Endodermal cell (in vitro differentiated cells): ENCODE data around the gene TRIM16. TPM values are rescaled to one million over a fixed set of nuclear protein-coding genes. Genes with fewer than 3 reads are reported as not detected.

ENCODE experiments used
- DNase-seq: peaks from one replicate; pipeline ENCODE4 v3.0.0-alpha.2; 2017
- H3K27ac ChIP-seq: 2 replicates; pipeline ENCODE4 v1.5.1; 2013; ENCODE audit warnings: mild to moderate bottlenecking, low read depth, low read length, moderate library complexity
- H3K27me3 ChIP-seq: 2 replicates; pipeline ENCODE4 v1.6.1; 2013; ENCODE audit warnings: mild to moderate bottlenecking, low read length, moderate library complexity; ENCODE audit not compliant: insufficient read depth, control insufficient read depth, poor library complexity, severe bottlenecking
- H3K36me3 ChIP-seq: 2 replicates; pipeline ENCODE4 v1.7.0; 2013; ENCODE audit warnings: mild to moderate bottlenecking, low read length, moderate library complexity; ENCODE audit not compliant: control insufficient read depth, insufficient read depth
- H3K4me1 ChIP-seq: one replicate; pipeline ENCODE4 v1.7.0; 2013; ENCODE audit warnings: low read length; ENCODE audit not compliant: control insufficient read depth, insufficient read depth
- H3K4me3 ChIP-seq: 2 replicates; pipeline ENCODE4 v1.5.1; 2013; ENCODE audit warnings: mild to moderate bottlenecking, low read length, moderate library complexity
- H3K9ac ChIP-seq: 2 replicates; pipeline ENCODE4 v1.6.1; 2013; ENCODE audit warnings: mild to moderate bottlenecking, low read length, moderate library complexity; ENCODE audit not compliant: poor library complexity, severe bottlenecking; ENCODE audit errors: extremely low read depth
- H3K9me3 ChIP-seq: 2 replicates; pipeline ENCODE4 v1.6.1; 2013; ENCODE audit warnings: mild to moderate bottlenecking, low read length, moderate library complexity; ENCODE audit not compliant: control insufficient read depth
- H3K27ac Mint-ChIP-seq: 2 replicates; pipeline ENCODE4 v1.8.0; 2020; ENCODE audit warnings: mixed read lengths
- H3K27me3 Mint-ChIP-seq: 2 replicates; pipeline ENCODE4 v1.8.0; 2021; ENCODE audit warnings: mild to moderate bottlenecking, mixed read lengths; ENCODE audit not compliant: insufficient read depth
- H3K36me3 Mint-ChIP-seq: 2 replicates; pipeline ENCODE4 v1.8.0; 2020; ENCODE audit warnings: low read depth, mixed read lengths
- H3K4me1 Mint-ChIP-seq: 2 replicates; pipeline ENCODE4 v1.8.0; 2020; ENCODE audit warnings: mixed read lengths
- H3K4me3 Mint-ChIP-seq: 2 replicates; pipeline ENCODE4 v1.8.0; 2020; ENCODE audit warnings: mild to moderate bottlenecking, moderate library complexity, mixed read lengths
- H3K9me3 Mint-ChIP-seq: 2 replicates; pipeline ENCODE4 v1.8.0; 2020; ENCODE audit warnings: mild to moderate bottlenecking, mixed read lengths
- CTCF ChIP-seq: fragments of 200-600 bp; sonication (generic); conservative IDR thresholded peaks from 2 replicates; pipeline ENCODE4 v1.5.0; 2021; ENCODE audit warnings: antibody characterized with exemption, mild to moderate bottlenecking
- WGBS, 2 experiments: methylation state at CpG; one replicate each; pipeline versions ENCODE4 v1.1.5 to v1.1.7; 2013; ENCODE audit warnings: missing lambda C conversion rate in 2 of 2, mixed read lengths in 1 of 2; ENCODE audit not compliant: insufficient coverage in 1 of 2, insufficient read length in 1 of 2; 5-methylcytosine and 5-hydroxymethylcytosine counted together
- total RNA-seq, 2 donors: library from RNA; stranded (reverse); fragmentation: NEBNext Ultra II Directional in 1 of 2; extraction: Animal tissue kit (Norgen Biotek cat#: 25700) in 1 of 2; gene quantifications; 2 replicates in 1 of 2; 3 replicates in 1 of 2; pipeline ENCODE4 v1.2.1, GENCODE V29; 2021

The TRIM16 gene
- total RNA-seq, 2 donors from 2014 or later = 19.4 to 34.6 TPM

- H3K9me3 Mint-ChIP-seq = no peaks in the 10 kb centered on the region
Observed at GRCh38 chr17:15652960-15653359, 31.2 kb downstream of the TRIM16 start.

GRCh38 chr17:15651583-15652110, 32.5 kb downstream of the TRIM16 start:
- Mint-ChIP-seq H3K4me1 (peaks cover 42% of the 10 kb centered on the region), H3K9me3 (no peaks in the 10 kb centered on the region), H3K27ac (no peak overlapping the region), H3K27me3 (no peaks in the 10 kb centered on the region), H3K4me3 (no peak overlapping the region), H3K36me3 (peaks cover 7% of the 10 kb centered on the region)
- Histone ChIP-seq H3K4me1 (peaks cover 22% of the 10 kb centered on the region), H3K27me3 (no peaks in the 10 kb centered on the region), H3K36me3 (no peaks in the 10 kb centered on the region), H3K27ac (peak overlapping the region; percentile 3), H3K9me3 (no peaks in the 10 kb centered on the region), H3K4me3 (no peak overlapping the region), H3K9ac (no peak overlapping the region)
- WGBS, 2 experiments = 10 to 44% methylated on average over 3 to 8 of the region's 8 CpGs
- TF ChIP-seq CTCF = no peak
- peak; percentile 81 for DNase-seq

More at GRCh38 chr17:15652960-15653359, 31.2 kb downstream of the TRIM16 start:
- peaks cover 15% of the 10 kb centered on the region for H3K36me3 Mint-ChIP-seq
- TF ChIP-seq CTCF = no peak
- Histone ChIP-seq H3K27ac (no peak overlapping the region), H3K27me3 (no peaks in the 10 kb centered on the region), H3K9me3 (no peaks in the 10 kb centered on the region), H3K4me3 (no peak overlapping the region), H3K9ac (no peak overlapping the region), H3K4me1 (peaks cover 22% of the 10 kb centered on the region), H3K36me3 (peaks cover 3% of the 10 kb centered on the region)
- DNase-seq = no peak
- no peaks in the 10 kb centered on the region for H3K27me3 Mint-ChIP-seq
- H3K4me1 Mint-ChIP-seq = peaks cover 42% of the 10 kb centered on the region
- WGBS, 2 experiments = 90 to 94% methylated on average over 3 to 6 of the region's 6 CpGs
- H3K4me3 Mint-ChIP-seq = no peak overlapping the region
- H3K27ac Mint-ChIP-seq = no peak overlapping the region

- H3K4me1 Mint-ChIP-seq = peaks cover 42% of the 10 kb centered on the region
- no peaks in the 10 kb centered on the region for H3K27me3 Mint-ChIP-seq
- no peaks in the 10 kb centered on the region for H3K9me3 Mint-ChIP-seq
- peak; percentile 17 for TF ChIP-seq CTCF
- H3K36me3 ChIP-seq = no peaks in the 10 kb centered on the region
- 92% methylated on average over 6 to 14 of the region's 14 CpGs for WGBS, 2 experiments
- no peak overlapping the region for H3K9ac ChIP-seq
- DNase-seq = peak; percentile 58
- peaks cover 22% of the 10 kb centered on the region for H3K4me1 ChIP-seq
- no peak overlapping the region for H3K4me3 ChIP-seq
- no peak overlapping the region for H3K27ac Mint-ChIP-seq
- H3K9me3 ChIP-seq = no peaks in the 10 kb centered on the region
- no peak overlapping the region for H3K4me3 Mint-ChIP-seq
- H3K27ac ChIP-seq = peak overlapping the region; percentile 3
- H3K36me3 Mint-ChIP-seq = peaks cover 4% of the 10 kb centered on the region
- no peaks in the 10 kb centered on the region for H3K27me3 ChIP-seq
Observed at GRCh38 chr17:15650741-15651582, 33.1 kb downstream of the TRIM16 start.
